Thoracic aorta (tissue), 2 donors: ENCODE measurements around the gene FAM114A2. TPM values are rescaled to one million over a fixed set of nuclear protein-coding genes. Genes with fewer than 3 reads are reported as not detected.

Experiments used
- ATAC-seq: fragments of 150-250 bp; one replicate; pipeline ENCODE4 v1.8.0; 2017; ENCODE audit warnings: low read depth; ENCODE audit not compliant: insufficient number of reproducible peaks, low FRiP score
- DNase-seq: peaks from one replicate; pipeline ENCODE4 v3.0.0-alpha.2; 2020; ENCODE audit warnings: low spot score
- H3K27ac ChIP-seq, 2 donors: fragments of 200-600 bp; sonication (generic); 1 replicate in 1 of 2; 2 replicates in 1 of 2; pipeline ENCODE4 v1.5.1; 2016; ENCODE audit warnings: mild to moderate bottlenecking in 2 of 2, moderate library complexity in 2 of 2
- H3K27me3 ChIP-seq: fragments of 200-600 bp; sonication (generic); replicated peaks from 2 replicates; pipeline ENCODE4 v1.6.0; 2016; ENCODE audit warnings: mild to moderate bottlenecking; ENCODE audit not compliant: insufficient read depth
- H3K36me3 ChIP-seq: fragments of 200-600 bp; sonication (generic); one replicate; pipeline ENCODE4 v1.5.1; 2016
- H3K4me1 ChIP-seq, 2 donors: fragments of 200-600 bp; sonication (generic); 1 replicate in 1 of 2; 2 replicates in 1 of 2; pipeline versions ENCODE4 v1.5.1 to v1.6.0; 2016; ENCODE audit warnings: low read depth in 2 of 2, mild to moderate bottlenecking in 1 of 2; ENCODE audit not compliant: control insufficient read depth in 1 of 2
- H3K4me3 ChIP-seq: fragments of 200-600 bp; sonication (generic); 2 replicates; pipeline ENCODE4 v1.5.1; 2016; ENCODE audit warnings: mild to moderate bottlenecking
- H3K9me3 ChIP-seq: fragments of 200-600 bp; sonication (generic); 2 replicates; pipeline ENCODE4 v1.5.1; 2016
- CTCF ChIP-seq: fragments of 200-600 bp; sonication (generic); IDR thresholded peaks from one replicate; pipeline ENCODE4 v1.5.1; 2019; ENCODE audit warnings: antibody characterized with exemption
- total RNA-seq, 2 donors: library from RNA; depleted of rRNA; stranded (reverse); fragments of >200 nt; gene quantifications; one replicate each; pipeline versions ENCODE4 v1.1.0 to v1.2.3, GENCODE V29; 2016

FAM114A2 gene
- total RNA-seq, 2 donors from 2014 or later: 33.2 to 43.6 TPM

GRCh38 chr5:153988510-153988909 lies 50.2 kb downstream of the FAM114A2 start:
- Histone ChIP-seq H3K9me3 (no peaks in the 10 kb centered on the region), H3K4me1 (no peaks in the 10 kb centered on the region), H3K36me3 (no peaks in the 10 kb centered on the region), H3K27me3 (no peaks in the 10 kb centered on the region), H3K4me3 (no peak overlapping the region), H3K27ac (no peak overlapping the region)
- TF ChIP-seq CTCF: no peak
- DNase-seq (no peak), ATAC-seq (no peak)

- no peaks in the 10 kb centered on the region for H3K27me3 ChIP-seq
- no peak overlapping the region for H3K27ac ChIP-seq
- H3K4me1 ChIP-seq: no peaks in the 10 kb centered on the region
- H3K36me3 ChIP-seq: no peaks in the 10 kb centered on the region
- DNase-seq (no peak), ATAC-seq (no peak)
- no peak overlapping the region for H3K4me3 ChIP-seq
- TF ChIP-seq CTCF: no peak
- H3K9me3 ChIP-seq: no peaks in the 10 kb centered on the region
Measured at GRCh38 chr5:153987301-153987700, 51.4 kb downstream of the FAM114A2 start.

GRCh38 chr5:153985498-153985897 lies 53.2 kb downstream of the FAM114A2 start:
- no peak for TF ChIP-seq CTCF
- no peak for DNase-seq

GRCh38 chr5:153983885-153984284 lies 54.8 kb downstream of the FAM114A2 start:
- no peak overlapping the region for H3K4me3 ChIP-seq
- no peaks in the 10 kb centered on the region for H3K9me3 ChIP-seq
- no peak for DNase-seq
- TF ChIP-seq CTCF: no peak
- H3K27ac ChIP-seq: no peak overlapping the region
- H3K4me1 ChIP-seq: no peaks in the 10 kb centered on the region
- ATAC-seq: no peak
- H3K27me3 ChIP-seq: no peaks in the 10 kb centered on the region
- H3K36me3 ChIP-seq: no peaks in the 10 kb centered on the region

More at GRCh38 chr5:153985498-153985897, 53.2 kb downstream of the FAM114A2 start:
- H3K36me3 ChIP-seq: no peaks in the 10 kb centered on the region
- no peak overlapping the region for H3K4me3 ChIP-seq
- H3K4me1 ChIP-seq: no peaks in the 10 kb centered on the region
- ATAC-seq: no peak
- no peaks in the 10 kb centered on the region for H3K27me3 ChIP-seq
- H3K27ac ChIP-seq: no peak overlapping the region
- no peaks in the 10 kb centered on the region for H3K9me3 ChIP-seq

GRCh38 chr5:153981905-153982605 lies 56.7 kb downstream of the FAM114A2 start:
- no peaks in the 10 kb centered on the region for H3K4me1 ChIP-seq

More at GRCh38 chr5:153981905-153982605, 56.7 kb downstream of the FAM114A2 start:
- no peaks in the 10 kb centered on the region for H3K27me3 ChIP-seq
- ATAC-seq: no peak
- no peaks in the 10 kb centered on the region for H3K36me3 ChIP-seq
- no peaks in the 10 kb centered on the region for H3K9me3 ChIP-seq
- H3K4me3 ChIP-seq: no peak overlapping the region
- TF ChIP-seq CTCF: no peak
- no peak for DNase-seq
- H3K27ac ChIP-seq: no peak overlapping the region
